ENCODE data around the gene LYST.
"Not testable (repeated sequence)": the region's sequence is repeated elsewhere in the genome, so short reads cannot be mapped to it uniquely, and the experiment has no call there.

LYST gene

GRCh38 chr1:235635938-235636662 lies 230.6 kb downstream of the LYST start:
- ATAC-seq = no peak

GRCh38 chr1:235632506-235633401 lies 234.0 kb downstream of the LYST start:
- Mint-ChIP-seq H3K27me3 (peaks cover 69% of the 10 kb centered on the region), H3K27ac (no peak overlapping the region), H3K9me3 (no peaks in the 10 kb centered on the region), H3K36me3 (no peaks in the 10 kb centered on the region), H3K4me3 (peak overlapping the region; percentile 70), H3K4me1 (peaks cover 9% of the 10 kb centered on the region)
- ATAC-seq = peak; percentile 62

More at GRCh38 chr1:235635938-235636662, 230.6 kb downstream of the LYST start:
- no peak overlapping the region for H3K27ac Mint-ChIP-seq
- H3K4me3 Mint-ChIP-seq = no peak overlapping the region
- H3K36me3 Mint-ChIP-seq = no peaks in the 10 kb centered on the region
- no peaks in the 10 kb centered on the region for H3K9me3 Mint-ChIP-seq
- peaks cover 52% of the 10 kb centered on the region for H3K27me3 Mint-ChIP-seq
- H3K4me1 Mint-ChIP-seq = peaks cover 9% of the 10 kb centered on the region

- Mint-ChIP-seq H3K4me1 (peaks cover 9% of the 10 kb centered on the region), H3K27me3 (peaks cover 75% of the 10 kb centered on the region), H3K4me3 (no peak overlapping the region), H3K27ac (no peak overlapping the region), H3K36me3 (no peaks in the 10 kb centered on the region), H3K9me3 (no peaks in the 10 kb centered on the region)
- no peak for ATAC-seq
Measured at GRCh38 chr1:235631816-235632215, 234.9 kb downstream of the LYST start.

GRCh38 chr1:235628316-235629005 lies 238.2 kb downstream of the LYST start:
- H3K36me3 Mint-ChIP-seq = no peaks in the 10 kb centered on the region

GRCh38 chr1:235625831-235626230 lies 240.9 kb downstream of the LYST start:
- Mint-ChIP-seq H3K27ac (no peak overlapping the region), H3K4me1 (no peaks in the 10 kb centered on the region), H3K36me3 (no peaks in the 10 kb centered on the region), H3K9me3 (no peaks in the 10 kb centered on the region), H3K27me3 (peaks cover 68% of the 10 kb centered on the region), H3K4me3 (no peak overlapping the region)
- ATAC-seq = no peak

More at GRCh38 chr1:235628316-235629005, 238.2 kb downstream of the LYST start:
- Mint-ChIP-seq H3K4me1 (peaks cover 9% of the 10 kb centered on the region), H3K27ac (no peak overlapping the region), H3K9me3 (no peaks in the 10 kb centered on the region), H3K4me3 (no peak overlapping the region), H3K27me3 (peaks cover 89% of the 10 kb centered on the region)
- no peak for ATAC-seq

- no peak overlapping the region for H3K4me3 Mint-ChIP-seq
- no peaks in the 10 kb centered on the region for H3K4me1 Mint-ChIP-seq
- ATAC-seq = no peak
- no peaks in the 10 kb centered on the region for H3K9me3 Mint-ChIP-seq
- H3K27me3 Mint-ChIP-seq = peaks cover 63% of the 10 kb centered on the region
- no peak overlapping the region for H3K27ac Mint-ChIP-seq
- H3K36me3 Mint-ChIP-seq = no peaks in the 10 kb centered on the region
Measured at GRCh38 chr1:235625340-235625739, 241.4 kb downstream of the LYST start.

- Mint-ChIP-seq H3K4me3 (no peak overlapping the region), H3K4me1 (no peaks in the 10 kb centered on the region), H3K27ac (no peak overlapping the region), H3K9me3 (no peaks in the 10 kb centered on the region), H3K27me3 (peaks cover 58% of the 10 kb centered on the region), H3K36me3 (no peaks in the 10 kb centered on the region)
- ATAC-seq = no peak
Measured at GRCh38 chr1:235624721-235625333, 241.9 kb downstream of the LYST start.

- Mint-ChIP-seq H3K4me3 (no peak overlapping the region), H3K4me1 (no peaks in the 10 kb centered on the region), H3K36me3 (no peaks in the 10 kb centered on the region), H3K27me3 (peaks cover 41% of the 10 kb centered on the region), H3K27ac (no peak overlapping the region), H3K9me3 (no peaks in the 10 kb centered on the region)
- no peak for ATAC-seq
Measured at GRCh38 chr1:235622936-235623779, 243.5 kb downstream of the LYST start.

- not testable (repeated sequence) for H3K36me3 Mint-ChIP-seq, H3K27ac Mint-ChIP-seq, H3K4me3 Mint-ChIP-seq, H3K9me3 Mint-ChIP-seq, ATAC-seq, H3K4me1 Mint-ChIP-seq
- peaks cover 16% of the 10 kb centered on the region for H3K27me3 Mint-ChIP-seq
Measured at GRCh38 chr1:235619149-235619548, 247.6 kb downstream of the LYST start.

GRCh38 chr1:235617808-235618207 lies 248.9 kb downstream of the LYST start:
- H3K27ac Mint-ChIP-seq = no peak overlapping the region
- H3K27me3 Mint-ChIP-seq = peaks cover 7% of the 10 kb centered on the region
- no peaks in the 10 kb centered on the region for H3K36me3 Mint-ChIP-seq
- no peak for ATAC-seq
- H3K4me3 Mint-ChIP-seq = no peak overlapping the region
- H3K9me3 Mint-ChIP-seq = no peaks in the 10 kb centered on the region
- no peaks in the 10 kb centered on the region for H3K4me1 Mint-ChIP-seq

GRCh38 chr1:235617140-235617539 lies 249.6 kb downstream of the LYST start:
- Mint-ChIP-seq H3K9me3 (no peaks in the 10 kb centered on the region), H3K4me3 (no peak overlapping the region), H3K36me3 (no peaks in the 10 kb centered on the region), H3K4me1 (no peaks in the 10 kb centered on the region), H3K27ac (no peak overlapping the region), H3K27me3 (peaks cover 7% of the 10 kb centered on the region)
- no peak for ATAC-seq

GRCh38 chr1:235614442-235614954 lies 252.2 kb downstream of the LYST start:
- H3K27ac Mint-ChIP-seq = no peak overlapping the region
- no peaks in the 10 kb centered on the region for H3K9me3 Mint-ChIP-seq
- no peaks in the 10 kb centered on the region for H3K4me1 Mint-ChIP-seq
- no peaks in the 10 kb centered on the region for H3K36me3 Mint-ChIP-seq
- H3K27me3 Mint-ChIP-seq = peaks cover 7% of the 10 kb centered on the region
- H3K4me3 Mint-ChIP-seq = no peak overlapping the region
- ATAC-seq = peak; percentile 48

- H3K4me3 Mint-ChIP-seq = no peak overlapping the region
- no peaks in the 10 kb centered on the region for H3K4me1 Mint-ChIP-seq
- no peak overlapping the region for H3K27ac Mint-ChIP-seq
- no peak for ATAC-seq
- no peaks in the 10 kb centered on the region for H3K36me3 Mint-ChIP-seq
- H3K27me3 Mint-ChIP-seq = peaks cover 7% of the 10 kb centered on the region
- H3K9me3 Mint-ChIP-seq = no peaks in the 10 kb centered on the region
Measured at GRCh38 chr1:235613602-235614001, 253.1 kb downstream of the LYST start.

GRCh38 chr1:235612761-235613160 lies 253.9 kb downstream of the LYST start:
- H3K27ac Mint-ChIP-seq = no peak overlapping the region
- no peaks in the 10 kb centered on the region for H3K36me3 Mint-ChIP-seq
- no peaks in the 10 kb centered on the region for H3K9me3 Mint-ChIP-seq
- H3K27me3 Mint-ChIP-seq = peaks cover 7% of the 10 kb centered on the region
- no peak for ATAC-seq
- H3K4me3 Mint-ChIP-seq = no peak overlapping the region
- no peaks in the 10 kb centered on the region for H3K4me1 Mint-ChIP-seq
